ENCODE data around the gene PPM1A.

- no peak for TF ChIP-seq CTCF (IDR thresholded peaks at IDR 0.05)
- TF ChIP-seq POLR2A (IDR thresholded peaks at IDR 0.05; ENCODE audit: low read depth) = no peak
- no peak for TF ChIP-seq EP300 (IDR thresholded peaks at IDR 0.05)
- no peak for TF ChIP-seq POLR2AphosphoS5 (IDR thresholded peaks at IDR 0.05)
These were observed 10.1 kb upstream of the PPM1A start for GRCh38 chr14:60238955-60239354.
